H9 (cell line): Measurements from ENCODE around the gene CRYBG2. TPM values are rescaled to one million over a fixed set of nuclear protein-coding genes. Genes with fewer than 3 reads are reported as not detected.

Source experiments
- DNase-seq: peaks from one replicate; pipeline ENCODE4 v3.0.0-alpha.2; 2017
- H2AFZ ChIP-seq: one replicate; pipeline ENCODE4 v1.6.1; 2013; ENCODE audit warnings: mild to moderate bottlenecking, low read length, control low read depth, moderate library complexity
- H2AK5ac ChIP-seq: 2 replicates; pipeline ENCODE4 v1.6.1; 2013; ENCODE audit warnings: low read length, control low read depth, mixed read lengths; ENCODE audit not compliant: insufficient read length
- H2BK120ac ChIP-seq: one replicate; pipeline ENCODE4 v1.6.1; 2013; ENCODE audit warnings: low read depth, mild to moderate bottlenecking, low read length, control low read depth, inconsistent platforms; ENCODE audit not compliant: poor library complexity, severe bottlenecking
- H2BK12ac ChIP-seq: 2 replicates; pipeline ENCODE4 v1.6.1; 2013; ENCODE audit warnings: low read length, control low read depth, mixed read lengths, low read depth; ENCODE audit not compliant: insufficient read length
- H2BK15ac ChIP-seq: 2 replicates; pipeline ENCODE4 v1.6.1; 2013; ENCODE audit warnings: low read depth, low read length, control low read depth
- H2BK20ac ChIP-seq: one replicate; pipeline ENCODE4 v1.6.1; 2013; ENCODE audit warnings: low read depth, mild to moderate bottlenecking, low read length, control low read depth, inconsistent platforms; ENCODE audit not compliant: poor library complexity, severe bottlenecking
- H2BK5ac ChIP-seq: 2 replicates; pipeline ENCODE4 v1.6.1; 2013; ENCODE audit warnings: low read length, control low read depth, mixed read lengths; ENCODE audit not compliant: insufficient read length
- H3K14ac ChIP-seq: 2 replicates; pipeline ENCODE4 v1.6.1; 2013; ENCODE audit warnings: low read length, control low read depth; ENCODE audit not compliant: insufficient read depth
- H3K18ac ChIP-seq: 2 replicates; pipeline ENCODE4 v1.6.1; 2013; ENCODE audit warnings: low read depth, mild to moderate bottlenecking, mixed read lengths, low read length, control low read depth; ENCODE audit not compliant: insufficient read length
- H3K23ac ChIP-seq: 2 replicates; pipeline ENCODE4 v1.6.1; 2013; ENCODE audit warnings: low read length, control low read depth, mixed read lengths, low read depth; ENCODE audit not compliant: insufficient read length
- H3K23me2 ChIP-seq: 2 replicates; pipeline ENCODE4 v1.6.1; 2013; ENCODE audit warnings: low read depth, mild to moderate bottlenecking, mixed read lengths, low read length, control low read depth; ENCODE audit not compliant: insufficient read length, poor library complexity, severe bottlenecking
- H3K27ac ChIP-seq: 2 replicates; pipeline ENCODE4 v1.5.1; 2013; ENCODE audit warnings: low read length, control low read depth, mixed read lengths, low read depth; ENCODE audit not compliant: insufficient read length
- H3K27me3 ChIP-seq: 2 replicates; pipeline ENCODE4 v1.6.1; 2013; ENCODE audit warnings: low read length, control low read depth, inconsistent platforms; ENCODE audit not compliant: insufficient read depth
- H3K4ac ChIP-seq: 2 replicates; pipeline ENCODE4 v1.6.1; 2013; ENCODE audit warnings: low read depth, mild to moderate bottlenecking, control low read depth, inconsistent platforms, low read length, moderate library complexity
- H3K4me1 ChIP-seq: 2 replicates; pipeline ENCODE4 v1.6.1; 2013; ENCODE audit warnings: low read length, control low read depth, inconsistent platforms; ENCODE audit not compliant: insufficient read depth
- H3K4me2 ChIP-seq: 2 replicates; pipeline ENCODE4 v1.6.1; 2013; ENCODE audit warnings: low read length, control low read depth, mixed read lengths; ENCODE audit not compliant: insufficient read length, insufficient read depth
- H3K56ac ChIP-seq: 2 replicates; pipeline ENCODE4 v1.6.1; 2013; ENCODE audit warnings: low read depth, mild to moderate bottlenecking, mixed read lengths, low read length, control low read depth; ENCODE audit not compliant: insufficient read length
- H3K79me1 ChIP-seq: 2 replicates; pipeline ENCODE4 v1.6.1; 2013; ENCODE audit warnings: low read depth, mild to moderate bottlenecking, moderate library complexity, low read length, control low read depth, inconsistent platforms; ENCODE audit not compliant: insufficient read depth, poor library complexity, severe bottlenecking
- H3K79me2 ChIP-seq: 2 replicates; pipeline ENCODE4 v1.6.1; 2013; ENCODE audit warnings: low read length, control low read depth, inconsistent platforms; ENCODE audit not compliant: insufficient read depth
- H3K9ac ChIP-seq: 2 replicates; pipeline ENCODE4 v1.6.1; 2013; ENCODE audit warnings: low read length, control low read depth, mixed read lengths; ENCODE audit not compliant: insufficient read length; ENCODE audit errors: extremely low read depth
- H3K9me3 ChIP-seq: one replicate; pipeline ENCODE4 v1.6.1; 2013; ENCODE audit warnings: low read depth, low read length, inconsistent platforms; ENCODE audit not compliant: control insufficient read depth
- H3T11ph ChIP-seq: one replicate; pipeline ENCODE4 v1.6.1; 2013; ENCODE audit warnings: mild to moderate bottlenecking, low read length, control low read depth, inconsistent platforms
- H4K20me1 ChIP-seq: one replicate; pipeline ENCODE4 v1.6.1; 2013; ENCODE audit not compliant: control insufficient read depth, insufficient read length, insufficient read depth
- H4K5ac ChIP-seq: 2 replicates; pipeline ENCODE4 v1.6.1; 2013; ENCODE audit warnings: low read depth, mild to moderate bottlenecking, mixed read lengths, low read length, control low read depth; ENCODE audit not compliant: insufficient read length
- H4K8ac ChIP-seq: replicated peaks from 2 replicates; pipeline ENCODE4 v1.6.1; 2013; ENCODE audit warnings: low read length, control low read depth, mixed read lengths, low read depth; ENCODE audit not compliant: insufficient read length
- H4K91ac ChIP-seq: 2 replicates; pipeline ENCODE4 v1.6.1; 2013; ENCODE audit warnings: low read depth, mild to moderate bottlenecking, moderate library complexity, mixed read lengths, low read length, control low read depth; ENCODE audit not compliant: insufficient read length
- H3K27ac Mint-ChIP-seq, 3 experiments: 2 replicates in 2 of 3; 3 replicates in 1 of 3; pipeline ENCODE4 v1.8.0; 2020 to 2021; ENCODE audit warnings: mixed read lengths in 3 of 3, mild to moderate bottlenecking in 1 of 3, moderate library complexity in 1 of 3
- H3K27me3 Mint-ChIP-seq: 2 replicates; pipeline ENCODE4 v1.8.0; 2021; ENCODE audit warnings: low read depth, mild to moderate bottlenecking, moderate library complexity, mixed read lengths
- H3K36me3 Mint-ChIP-seq, 3 experiments: 2 replicates in 2 of 3; 3 replicates in 1 of 3; pipeline ENCODE4 v1.8.0; 2020 to 2021; ENCODE audit warnings: low read depth in 3 of 3, mixed read lengths in 3 of 3; ENCODE audit not compliant: insufficient read depth in 1 of 3
- H3K4me1 Mint-ChIP-seq, 2 experiments: 2 replicates each; pipeline ENCODE4 v1.8.0; 2020; ENCODE audit warnings: mixed read lengths in 2 of 2
- H3K4me3 Mint-ChIP-seq, 2 experiments: 2 replicates in 1 of 2; 3 replicates in 1 of 2; pipeline ENCODE4 v1.8.0; 2020 to 2021; ENCODE audit warnings: mild to moderate bottlenecking in 2 of 2, mixed read lengths in 2 of 2, moderate library complexity in 1 of 2
- H3K9me3 Mint-ChIP-seq, 2 experiments: 2 replicates in 1 of 2; 3 replicates in 1 of 2; pipeline ENCODE4 v1.8.0; 2020; ENCODE audit warnings: mild to moderate bottlenecking in 2 of 2, mixed read lengths in 2 of 2, moderate library complexity in 1 of 2
- CTCF ChIP-seq: fragments of 200-600 bp; sonication (generic); conservative IDR thresholded peaks from 3 replicates; pipeline ENCODE4 v1.8.0; 2021; ENCODE audit warnings: antibody characterized with exemption, mild to moderate bottlenecking
- WGBS: extraction: QIAGEN DNeasy Blood & Tissue Kit; methylation state at CpG from one replicate; pipeline ENCODE4 v1.1.7; 2013; ENCODE audit warnings: missing lambda C conversion rate, low lambda C conversion rate, mixed read lengths; ENCODE audit not compliant: insufficient read length; ENCODE audit errors: extremely low coverage; 5-methylcytosine and 5-hydroxymethylcytosine counted together
- total RNA-seq: library from RNA; stranded (reverse); gene quantifications from 2 replicates; pipeline ENCODE4 v1.2.1, GENCODE V29; 2021

CRYBG2 gene
- total RNA-seq, 1 experiment from 2014 or later: 12.8 TPM

- no peak overlapping the region for H3T11ph ChIP-seq
- no peaks in the 10 kb centered on the region for H3K27me3 ChIP-seq
- no peak overlapping the region for H3K27ac ChIP-seq
- H3K36me3 Mint-ChIP-seq: no peaks in the 10 kb centered on the region
- H3K14ac ChIP-seq: no peak overlapping the region
- peaks cover 31 to 38% of the 10 kb centered on the region in 2 experiments for H3K4me1 Mint-ChIP-seq
- no peaks in the 10 kb centered on the region for H3K27me3 Mint-ChIP-seq
- TF ChIP-seq CTCF: no peak
- H3K23ac ChIP-seq: no peak overlapping the region
- H3K9ac ChIP-seq: no peak overlapping the region
- peaks cover 3% of the 10 kb centered on the region for H3K4me1 ChIP-seq
- peak; percentile 29 for DNase-seq
- H4K91ac ChIP-seq: no peak overlapping the region
- no peak overlapping the region for H4K5ac ChIP-seq
- H2AK5ac ChIP-seq: no peak overlapping the region
- no peak overlapping the region for H4K8ac ChIP-seq
- H3K27ac Mint-ChIP-seq: peak overlapping the region in 2 of 3 experiments; percentile 1 to 2; a peak in 3 of 7 replicates
- no peaks in the 10 kb centered on the region for H3K9me3 ChIP-seq
- no peaks in the 10 kb centered on the region for H3K9me3 Mint-ChIP-seq
- H3K79me2 ChIP-seq: no peaks in the 10 kb centered on the region
- H3K4me2 ChIP-seq: no peak overlapping the region
- H2BK15ac ChIP-seq: no peak overlapping the region
- no peaks in the 10 kb centered on the region for H3K79me1 ChIP-seq
- WGBS: no CpG with 5 or more reads among the region's 12 CpGs
- no peak overlapping the region for H3K56ac ChIP-seq
- H3K4me3 Mint-ChIP-seq: no peak overlapping the region
- no peak overlapping the region for H3K4ac ChIP-seq
- no peak overlapping the region for H2BK5ac ChIP-seq
- no peak overlapping the region for H3K18ac ChIP-seq
- H2BK12ac ChIP-seq: no peak overlapping the region
- no peak overlapping the region for H2BK120ac ChIP-seq
- no peak overlapping the region for H2AFZ ChIP-seq
- H3K23me2 ChIP-seq: no peaks in the 10 kb centered on the region
- no peaks in the 10 kb centered on the region for H4K20me1 ChIP-seq
- H2BK20ac ChIP-seq: no peak overlapping the region
Observed at GRCh38 chr1:26351590-26352337, 2.2 kb downstream of the CRYBG2 start.
